22Rv1 (cell line): ENCODE measurements around the gene TMEM117.

Source experiments
- H3K27ac ChIP-seq: fragments of 450-650 bp; 2 replicates; pipeline ENCODE4 v1.5.1; 2017
- ZFX ChIP-seq: fragments of 450-650 bp; IDR thresholded peaks from 2 replicates; pipeline ENCODE4 v1.6.1; 2017; ENCODE audit warnings: antibody characterized with exemption, borderline replicate concordance
- TF ChIP-seq, protein P1 (sequence below): fragments of 450-650 bp; IDR thresholded peaks from 2 replicates; pipeline ENCODE4 v1.5.1; 2017; ENCODE audit warnings: mild to moderate bottlenecking

Gene TMEM117

DNA sequence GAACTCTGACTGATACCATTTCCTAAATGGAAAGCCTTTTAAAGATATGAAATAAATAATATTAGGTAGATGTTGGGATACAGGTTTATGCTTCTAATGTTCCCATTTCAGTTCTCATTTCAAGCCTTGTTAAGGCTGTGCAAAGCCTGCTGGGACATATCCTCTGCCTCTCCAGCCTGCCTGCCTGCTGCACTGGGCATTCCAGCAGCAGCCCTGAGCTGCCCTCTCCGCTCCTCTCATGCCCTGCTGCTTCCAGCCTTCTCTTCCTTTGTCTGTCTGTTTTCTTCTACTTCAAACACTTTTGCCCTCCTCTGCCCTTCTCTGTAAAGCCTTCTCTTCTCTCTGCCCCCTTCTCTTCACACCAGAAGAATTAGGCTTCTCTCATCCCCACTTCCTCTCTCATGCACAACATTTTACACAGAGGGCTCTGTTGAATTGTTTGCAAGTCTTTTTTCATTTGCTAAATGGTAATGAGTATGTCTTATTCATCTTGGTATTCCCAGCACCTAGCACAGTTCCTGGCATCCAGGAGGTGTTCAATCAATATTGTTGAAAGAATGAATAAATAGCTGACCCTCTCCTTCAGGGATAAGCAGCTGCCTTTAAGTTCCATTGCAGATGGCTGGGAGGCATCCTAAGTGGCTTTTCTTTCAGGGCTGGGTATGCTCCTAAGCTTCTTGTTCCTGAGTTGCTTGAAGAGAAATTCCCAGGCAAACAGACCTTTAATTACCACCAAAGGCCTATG is 292.3 kb downstream of the TMEM117 start:
- TF ChIP-seq, protein P1, sequence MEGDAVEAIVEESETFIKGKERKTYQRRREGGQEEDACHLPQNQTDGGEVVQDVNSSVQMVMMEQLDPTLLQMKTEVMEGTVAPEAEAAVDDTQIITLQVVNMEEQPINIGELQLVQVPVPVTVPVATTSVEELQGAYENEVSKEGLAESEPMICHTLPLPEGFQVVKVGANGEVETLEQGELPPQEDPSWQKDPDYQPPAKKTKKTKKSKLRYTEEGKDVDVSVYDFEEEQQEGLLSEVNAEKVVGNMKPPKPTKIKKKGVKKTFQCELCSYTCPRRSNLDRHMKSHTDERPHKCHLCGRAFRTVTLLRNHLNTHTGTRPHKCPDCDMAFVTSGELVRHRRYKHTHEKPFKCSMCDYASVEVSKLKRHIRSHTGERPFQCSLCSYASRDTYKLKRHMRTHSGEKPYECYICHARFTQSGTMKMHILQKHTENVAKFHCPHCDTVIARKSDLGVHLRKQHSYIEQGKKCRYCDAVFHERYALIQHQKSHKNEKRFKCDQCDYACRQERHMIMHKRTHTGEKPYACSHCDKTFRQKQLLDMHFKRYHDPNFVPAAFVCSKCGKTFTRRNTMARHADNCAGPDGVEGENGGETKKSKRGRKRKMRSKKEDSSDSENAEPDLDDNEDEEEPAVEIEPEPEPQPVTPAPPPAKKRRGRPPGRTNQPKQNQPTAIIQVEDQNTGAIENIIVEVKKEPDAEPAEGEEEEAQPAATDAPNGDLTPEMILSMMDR = no peak
- TF ChIP-seq ZFX = no peak
- H3K27ac ChIP-seq = no peak overlapping the region

DNA sequence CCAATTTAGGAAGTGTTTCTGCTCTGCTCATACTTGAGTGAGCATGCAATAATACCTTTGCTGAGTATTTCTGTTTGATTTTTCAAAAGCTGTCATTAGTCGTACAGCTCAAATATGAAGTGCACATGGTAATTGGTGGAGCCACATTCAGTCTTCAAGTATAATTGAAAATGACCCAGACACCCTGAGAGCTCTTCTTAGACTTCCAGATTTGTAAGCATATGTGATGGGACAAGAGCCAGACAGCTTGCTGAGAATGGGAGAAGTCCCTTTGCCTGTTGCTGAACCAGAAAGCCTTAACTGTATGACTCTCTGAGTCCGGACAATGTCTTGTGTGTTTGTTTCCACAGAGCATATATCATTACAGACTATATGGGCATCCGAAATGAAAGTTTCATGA is 307.3 kb downstream of the TMEM117 start:
- TF ChIP-seq, protein P1 = no peak
- TF ChIP-seq ZFX = no peak
- H3K27ac ChIP-seq = no peak overlapping the region

DNA sequence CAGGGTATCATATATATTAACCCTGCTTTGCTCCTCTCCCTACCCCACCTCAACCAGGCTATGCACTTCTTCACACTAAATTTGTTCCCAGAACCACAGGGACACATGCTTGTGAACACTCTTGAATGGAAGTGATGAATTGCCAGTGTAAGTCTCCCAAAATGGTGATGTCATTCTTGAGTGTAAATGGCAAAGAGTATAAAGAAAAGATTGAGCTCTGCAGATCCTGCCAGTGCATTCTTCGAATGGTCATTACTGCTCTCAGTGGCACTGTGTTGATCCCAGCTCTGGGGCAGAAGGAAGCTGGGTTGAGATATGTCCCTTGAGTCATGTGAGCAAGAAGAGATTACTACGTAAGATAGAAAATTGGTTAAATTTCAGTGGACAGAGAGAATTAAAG is 313.1 kb downstream of the TMEM117 start:
- no peak for TF ChIP-seq ZFX
- TF ChIP-seq, protein P1 = no peak
- no peak overlapping the region for H3K27ac ChIP-seq

DNA sequence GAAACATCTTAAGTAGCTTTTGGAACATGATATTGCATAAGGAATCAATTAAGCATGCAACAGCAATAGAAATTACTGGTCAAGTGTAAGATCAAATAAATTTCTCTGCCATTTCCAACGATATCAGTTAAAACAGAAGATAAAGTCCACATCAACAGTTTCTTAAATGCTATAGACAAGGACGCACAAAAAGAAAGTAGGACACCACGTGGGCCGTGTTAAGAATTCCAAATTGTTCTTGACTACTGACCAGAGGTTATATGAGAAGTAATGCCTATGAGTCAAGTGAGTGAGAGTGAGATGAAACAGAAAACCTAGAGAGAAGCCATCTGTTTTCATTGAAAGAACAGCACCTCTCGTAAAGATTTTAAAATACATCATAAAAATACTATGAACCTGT is 318.2 kb downstream of the TMEM117 start:
- no peak overlapping the region for H3K27ac ChIP-seq
- TF ChIP-seq ZFX = no peak
- TF ChIP-seq, protein P1 = no peak

DNA sequence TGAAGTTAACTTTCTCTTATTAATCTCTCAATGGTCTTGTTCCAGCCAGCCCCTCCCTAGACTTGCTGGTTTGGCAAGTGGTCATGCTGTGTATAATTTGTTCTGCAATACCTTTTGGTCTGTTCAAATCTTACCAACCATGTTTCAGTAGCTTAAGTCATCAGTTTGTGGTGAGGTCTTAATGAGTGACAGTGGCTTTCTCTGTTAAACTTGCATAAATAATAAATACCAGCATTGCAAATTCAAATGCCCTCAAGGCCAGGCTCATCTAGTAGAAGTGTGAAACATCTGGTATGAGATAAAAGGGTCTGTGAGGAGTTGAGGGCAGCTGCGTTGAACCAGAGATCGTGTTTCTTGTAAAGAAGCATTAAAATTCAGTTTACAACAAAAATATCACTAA is 319.5 kb downstream of the TMEM117 start:
- TF ChIP-seq, protein P1 = no peak
- TF ChIP-seq ZFX = no peak
- H3K27ac ChIP-seq = no peak overlapping the region

DNA sequence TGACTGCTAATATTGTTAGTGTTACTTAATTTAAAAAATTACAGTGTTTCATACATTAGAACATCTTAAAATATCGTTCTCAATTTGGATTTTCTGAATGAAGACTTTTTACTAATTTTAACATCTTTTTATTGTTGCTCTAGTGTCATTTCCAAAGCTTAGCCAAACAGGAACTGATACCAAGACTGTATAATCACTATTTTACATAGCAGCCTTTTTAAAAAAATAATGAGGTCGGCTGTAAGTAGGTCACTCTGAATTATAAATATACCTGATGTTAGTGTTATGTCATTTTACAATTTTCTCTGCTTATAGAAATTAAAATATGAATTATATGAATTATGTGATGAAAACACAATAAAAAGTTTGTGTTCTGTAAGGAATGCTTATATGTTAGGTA is 321.5 kb downstream of the TMEM117 start:
- H3K27ac ChIP-seq = no peak overlapping the region
- TF ChIP-seq, protein P1 = no peak
- no peak for TF ChIP-seq ZFX

DNA sequence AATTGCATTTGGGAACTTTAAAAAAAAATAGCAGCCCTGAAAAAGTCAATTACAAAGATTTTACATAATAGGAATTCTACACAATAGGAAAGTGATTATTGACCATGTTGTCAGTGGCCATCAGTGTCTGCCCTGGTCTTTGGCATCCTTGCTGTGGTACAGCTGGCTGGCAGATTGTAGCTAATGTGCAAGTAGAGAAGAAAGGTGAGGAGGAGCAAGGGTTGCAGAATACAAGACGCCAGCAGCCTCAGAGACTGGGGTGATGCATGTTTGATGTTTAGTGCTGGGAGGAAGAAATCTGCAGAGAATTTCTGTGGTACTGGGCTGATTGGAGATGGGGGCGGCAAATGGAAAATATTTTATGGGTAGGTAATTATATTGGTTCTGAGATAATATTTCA is 322.9 kb downstream of the TMEM117 start:
- H3K27ac ChIP-seq = no peak overlapping the region
- TF ChIP-seq ZFX = no peak
- TF ChIP-seq, protein P1 = no peak
